Erythroblast (primary cell): ENCODE data around the gene SENP3.

Source experiments
- DNase-seq, 2 experiments: peaks; one replicate each; lab custom pipeline; 2025; lab: John Stamatoyannopoulos, UW
- GATA1 ChIP-seq: IDR thresholded peaks from 2 replicates; pipeline ENCODE4 v1.6.1; 2011; ENCODE audit warnings: low read depth, mild to moderate bottlenecking, control low read depth, low read length, moderate library complexity
- POLR2A ChIP-seq: IDR thresholded peaks from 2 replicates; pipeline ENCODE4 v1.6.1; 2011; ENCODE audit warnings: mild to moderate bottlenecking, low read length

SENP3 gene

DNA sequence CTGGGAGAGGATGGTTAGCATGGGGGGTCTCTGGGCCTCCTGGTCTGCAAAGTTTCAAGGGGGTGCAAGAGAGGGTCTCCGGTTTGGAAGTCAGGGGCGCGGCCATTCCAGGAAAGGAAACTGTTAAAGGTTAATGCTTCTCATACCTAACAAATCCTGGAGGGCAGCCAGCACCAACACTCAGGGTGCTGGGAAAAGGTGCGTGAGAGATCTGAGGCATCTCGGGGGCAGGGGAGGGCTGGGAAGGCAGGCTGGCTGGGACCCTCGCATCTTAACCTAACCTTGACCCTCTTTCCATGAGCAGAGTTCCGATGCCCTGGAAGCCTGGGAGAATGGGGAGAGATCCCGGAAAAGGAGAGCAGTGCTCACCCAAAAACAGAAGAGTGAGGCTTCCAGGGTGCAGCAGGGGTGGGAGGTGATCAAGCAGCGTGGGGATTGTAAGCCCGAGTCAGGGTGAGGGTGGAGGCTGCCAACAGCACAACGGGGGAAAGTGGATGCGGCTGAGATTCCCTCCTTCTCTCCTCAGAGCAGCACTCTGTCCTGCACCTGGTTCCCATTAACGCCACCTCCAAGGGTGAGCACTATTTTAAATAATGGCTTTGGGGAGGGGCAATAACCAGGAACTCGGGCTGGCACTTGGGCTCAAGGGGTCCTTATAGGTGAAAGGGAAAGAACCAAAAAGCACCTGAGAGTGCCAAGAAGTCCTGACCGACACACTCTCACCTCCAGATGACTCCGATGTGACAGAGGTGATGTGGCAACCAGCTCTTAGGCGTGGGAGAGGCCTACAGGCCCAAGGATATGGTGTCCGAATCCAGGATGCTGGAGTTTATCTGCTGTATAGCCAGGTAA lies 2.2 kb upstream of the SENP3 start:
- no peak for DNase-seq
- TF ChIP-seq POLR2A (no peak), GATA1 (no peak)

DNA sequence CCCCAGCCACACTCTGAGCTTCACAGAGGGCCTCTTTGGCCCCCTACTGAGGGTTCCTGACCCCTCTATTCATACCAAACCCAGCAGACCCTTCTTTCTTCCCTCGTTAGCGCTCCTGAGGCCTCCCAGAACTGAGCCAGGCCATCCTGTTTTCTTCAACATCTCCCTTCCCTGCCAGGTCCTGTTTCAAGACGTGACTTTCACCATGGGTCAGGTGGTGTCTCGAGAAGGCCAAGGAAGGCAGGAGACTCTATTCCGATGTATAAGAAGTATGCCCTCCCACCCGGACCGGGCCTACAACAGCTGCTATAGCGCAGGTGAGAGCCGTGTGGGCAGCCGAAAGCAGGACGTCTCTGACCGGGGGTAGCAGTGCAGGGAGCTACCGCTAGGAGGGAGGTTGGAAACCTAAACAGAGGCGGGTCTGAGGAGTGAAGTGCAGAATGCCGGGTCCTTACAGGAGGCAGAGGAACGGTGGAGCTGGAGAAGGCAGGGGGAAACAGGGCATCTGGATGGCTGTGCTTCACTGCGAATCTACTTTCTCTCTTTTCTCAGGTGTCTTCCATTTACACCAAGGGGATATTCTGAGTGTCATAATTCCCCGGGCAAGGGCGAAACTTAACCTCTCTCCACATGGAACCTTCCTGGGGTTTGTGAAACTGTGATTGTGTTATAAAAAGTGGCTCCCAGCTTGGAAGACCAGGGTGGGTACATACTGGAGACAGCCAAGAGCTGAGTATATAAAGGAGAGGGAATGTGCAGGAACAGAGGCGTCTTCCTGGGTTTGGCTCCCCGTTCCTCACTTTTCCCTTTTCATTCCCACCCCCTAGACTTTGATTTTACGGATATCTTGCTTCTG lies 1.3 kb upstream of the SENP3 start:
- peak; percentile 70 to 78 for DNase-seq
- no peak for TF ChIP-seq POLR2A

DNA sequence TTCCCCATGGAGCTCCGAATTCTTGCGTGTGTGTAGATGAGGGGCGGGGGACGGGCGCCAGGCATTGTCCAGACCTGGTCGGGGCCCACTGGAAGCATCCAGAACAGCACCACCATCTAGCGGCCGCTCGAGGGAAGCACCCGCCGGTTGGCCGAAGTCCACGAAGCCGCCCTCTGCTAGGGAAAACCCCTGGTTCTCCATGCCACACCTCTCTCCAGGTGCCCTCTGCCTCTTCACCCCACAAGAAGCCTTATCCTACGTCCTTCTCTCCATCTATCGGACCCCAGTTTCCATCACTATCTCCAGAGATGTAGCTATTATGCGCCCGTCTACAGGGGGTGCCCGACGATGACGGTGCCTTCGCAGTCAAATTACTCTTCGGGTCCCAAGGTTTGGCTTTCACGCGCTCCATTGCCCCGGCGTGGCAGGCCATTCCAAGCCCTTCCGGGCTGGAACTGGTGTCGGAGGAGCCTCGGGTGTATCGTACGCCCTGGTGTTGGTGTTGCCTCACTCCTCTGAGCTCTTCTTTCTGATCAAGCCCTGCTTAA lies 617 bp upstream of the SENP3 start:
- peak; percentile 86 to 90 for DNase-seq

DNA sequence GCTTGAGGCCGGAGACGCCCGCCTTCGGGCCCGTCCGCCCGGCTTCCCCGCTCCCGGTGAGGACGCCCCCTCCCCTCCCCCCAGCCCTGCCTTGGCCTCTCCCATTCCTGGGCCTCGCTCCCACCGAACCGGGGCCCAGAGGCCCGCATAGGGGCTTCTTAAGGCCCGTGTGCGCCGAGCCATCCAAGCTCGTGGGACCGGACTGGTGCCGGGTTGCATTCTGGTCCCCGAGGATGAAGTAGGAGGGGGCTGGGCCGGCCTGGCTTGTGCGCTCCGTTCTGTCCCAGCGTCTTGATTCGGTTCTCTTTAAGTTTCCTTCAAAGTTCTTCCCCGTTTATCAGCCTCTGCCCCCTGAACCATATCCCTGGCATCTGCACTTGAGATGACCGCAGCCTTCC lies 488 bp downstream of the SENP3 start:
- DNase-seq = peak; percentile 68 to 70
- TF ChIP-seq GATA1 (no peak), POLR2A (no peak)

More for the DNA sequence above, 617 bp upstream of the SENP3 start:
- no peak for TF ChIP-seq GATA1
- TF ChIP-seq POLR2A = no peak

DNA sequence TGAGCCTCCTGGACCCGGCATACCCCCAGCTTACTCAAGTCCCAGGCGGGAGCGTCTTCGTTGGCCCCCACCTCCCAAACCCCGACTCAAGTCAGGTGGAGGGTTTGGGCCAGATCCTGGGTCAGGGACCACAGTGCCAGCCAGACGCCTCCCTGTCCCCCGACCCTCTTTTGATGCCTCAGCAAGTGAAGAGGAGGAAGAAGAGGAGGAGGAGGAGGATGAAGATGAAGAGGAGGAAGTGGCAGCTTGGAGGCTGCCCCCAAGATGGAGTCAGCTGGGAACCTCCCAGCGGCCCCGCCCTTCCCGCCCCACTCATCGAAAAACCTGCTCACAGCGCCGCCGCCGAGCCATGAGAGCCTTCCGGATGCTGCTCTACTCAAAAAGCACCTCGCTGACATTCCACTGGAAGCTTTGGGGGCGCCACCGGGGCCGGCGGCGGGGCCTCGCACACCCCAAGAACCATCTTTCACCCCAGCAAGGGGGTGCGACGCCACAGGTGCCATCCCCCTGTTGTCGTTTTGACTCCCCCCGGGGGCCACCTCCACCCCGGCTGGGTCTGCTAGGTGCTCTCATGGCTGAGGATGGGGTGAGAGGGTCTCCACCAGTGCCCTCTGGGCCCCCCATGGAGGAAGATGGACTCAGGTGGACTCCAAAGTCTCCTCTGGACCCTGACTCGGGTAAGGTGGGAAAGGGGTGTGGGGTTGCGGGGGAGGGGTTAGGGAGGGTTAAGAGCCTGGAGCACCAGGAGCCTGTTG lies 1.6 kb downstream of the SENP3 start:
- TF ChIP-seq POLR2A = no peak
- no peak for TF ChIP-seq GATA1
- no peak for DNase-seq

DNA sequence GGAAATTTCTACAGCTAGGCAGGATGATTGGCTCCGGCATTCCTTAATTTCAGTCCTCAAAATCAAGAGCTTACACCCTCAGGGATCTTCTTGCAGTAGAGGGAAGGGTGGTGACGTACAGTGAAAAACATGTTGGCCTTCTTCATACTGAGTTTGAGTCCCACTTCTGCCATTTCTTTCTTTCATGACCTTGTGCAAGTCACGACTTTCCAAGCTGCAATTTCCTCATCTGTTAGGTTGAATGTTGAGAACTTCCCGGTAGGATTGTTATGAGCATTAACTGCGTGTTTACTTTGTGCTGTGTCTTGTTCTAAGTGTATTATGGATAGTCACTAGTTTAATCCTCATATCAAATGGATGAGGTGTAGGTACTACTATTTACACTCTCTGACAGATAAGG lies 7.9 kb downstream of the SENP3 start:
- no peak for DNase-seq
- TF ChIP-seq POLR2A = no peak
- TF ChIP-seq GATA1 = no peak

DNA sequence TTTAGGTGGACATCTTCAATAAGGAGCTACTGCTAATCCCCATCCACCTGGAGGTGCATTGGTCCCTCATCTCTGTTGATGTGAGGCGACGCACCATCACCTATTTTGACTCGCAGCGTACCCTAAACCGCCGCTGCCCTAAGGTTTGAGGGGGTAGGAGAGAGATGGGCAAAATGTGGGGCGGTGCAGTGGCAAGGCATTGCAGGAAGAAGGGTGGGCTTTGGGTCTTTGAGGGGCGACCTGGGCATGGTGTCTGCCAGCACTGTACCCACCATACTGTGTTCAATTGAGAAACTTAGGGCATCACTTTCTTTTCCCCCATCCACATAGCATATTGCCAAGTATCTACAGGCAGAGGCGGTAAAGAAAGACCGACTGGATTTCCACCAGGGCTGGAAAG lies 8.6 kb downstream of the SENP3 start:
- no peak for DNase-seq
- TF ChIP-seq GATA1 (no peak), POLR2A (no peak)

DNA sequence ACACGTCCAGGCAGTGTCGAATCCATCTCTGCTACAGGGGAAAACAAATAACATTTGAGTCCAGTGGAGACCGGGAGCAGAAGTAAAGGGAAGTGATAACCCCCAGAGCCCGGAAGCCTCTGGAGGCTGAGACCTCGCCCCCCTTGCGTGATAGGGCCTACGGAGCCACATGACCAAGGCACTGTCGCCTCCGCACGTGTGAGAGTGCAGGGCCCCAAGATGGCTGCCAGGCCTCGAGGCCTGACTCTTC lies 10.5 kb downstream of the SENP3 start:
- no peak for TF ChIP-seq GATA1
- TF ChIP-seq POLR2A = no peak
- no peak for DNase-seq

DNA sequence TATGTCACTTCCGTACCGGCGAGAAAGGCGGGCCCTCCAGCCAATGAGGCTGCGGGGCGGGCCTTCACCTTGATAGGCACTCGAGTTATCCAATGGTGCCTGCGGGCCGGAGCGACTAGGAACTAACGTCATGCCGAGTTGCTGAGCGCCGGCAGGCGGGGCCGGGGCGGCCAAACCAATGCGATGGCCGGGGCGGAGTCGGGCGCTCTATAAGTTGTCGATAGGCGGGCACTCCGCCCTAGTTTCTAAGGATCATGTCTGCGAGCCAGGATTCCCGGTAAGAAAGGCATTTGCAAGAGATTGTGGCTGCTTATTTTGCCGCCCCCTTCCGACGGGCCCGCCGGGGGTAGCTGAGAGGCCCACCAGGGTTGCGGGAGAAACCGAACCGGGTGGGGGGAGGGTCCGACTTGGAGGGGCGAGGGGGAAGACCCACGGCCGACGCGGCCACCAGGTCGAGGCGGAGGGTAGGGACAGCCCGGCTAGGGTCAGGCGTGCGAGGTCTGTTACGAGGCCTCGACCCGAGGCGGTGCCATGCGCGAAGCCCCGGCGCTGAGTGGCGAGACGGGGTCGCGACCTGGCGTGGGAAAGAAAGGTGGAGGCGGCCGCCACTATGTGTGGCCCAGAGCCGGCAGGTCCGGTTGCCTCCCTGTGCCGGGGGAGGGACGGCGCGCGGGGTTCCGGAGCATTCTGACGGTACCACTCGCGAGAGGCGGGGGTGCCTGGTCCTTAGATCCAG lies 11.0 kb downstream of the SENP3 start:
- peak; percentile 100 for DNase-seq

DNA sequence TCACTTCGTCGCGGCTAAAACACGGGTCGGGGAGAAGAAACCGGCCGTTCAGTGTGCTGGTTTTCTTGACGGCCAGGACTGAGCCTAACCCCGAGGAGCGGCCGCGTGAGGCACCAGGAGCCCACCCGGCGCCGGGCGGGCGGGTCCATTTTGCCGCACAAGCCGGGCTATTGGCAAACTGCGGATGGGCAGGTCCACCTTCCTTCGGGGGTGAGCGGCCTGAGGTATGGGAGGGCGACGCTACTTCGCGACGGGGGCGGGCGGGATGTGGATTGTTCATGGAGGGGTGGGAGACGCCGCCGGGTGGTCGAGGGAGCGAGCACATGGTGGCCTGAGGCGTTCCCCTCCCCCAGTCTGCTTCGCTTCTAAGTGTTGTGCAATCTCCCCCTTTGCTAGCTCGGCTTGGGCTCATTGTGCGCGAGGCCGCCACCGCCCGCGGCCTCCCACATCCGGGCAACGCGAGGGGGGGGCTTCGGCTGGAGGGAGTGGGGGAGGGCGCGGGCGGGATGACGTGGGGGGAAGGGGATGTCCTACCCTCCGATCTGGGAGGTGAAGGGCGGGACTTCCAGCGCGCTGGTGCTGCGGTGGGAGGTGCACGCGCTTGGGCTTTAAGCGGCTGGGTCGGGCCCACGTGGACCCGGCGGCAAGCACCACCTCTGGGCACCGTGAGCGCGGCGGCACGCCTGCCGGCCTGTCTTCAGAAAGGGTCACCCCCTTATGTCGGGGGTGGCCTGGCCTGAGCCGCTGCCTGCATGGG lies 11.8 kb downstream of the SENP3 start:
- no peak for TF ChIP-seq GATA1
- TF ChIP-seq POLR2A = no peak

More for the DNA sequence above, 11.0 kb downstream of the SENP3 start:
- TF ChIP-seq POLR2A (peak; percentile 99), GATA1 (no peak)

DNA sequence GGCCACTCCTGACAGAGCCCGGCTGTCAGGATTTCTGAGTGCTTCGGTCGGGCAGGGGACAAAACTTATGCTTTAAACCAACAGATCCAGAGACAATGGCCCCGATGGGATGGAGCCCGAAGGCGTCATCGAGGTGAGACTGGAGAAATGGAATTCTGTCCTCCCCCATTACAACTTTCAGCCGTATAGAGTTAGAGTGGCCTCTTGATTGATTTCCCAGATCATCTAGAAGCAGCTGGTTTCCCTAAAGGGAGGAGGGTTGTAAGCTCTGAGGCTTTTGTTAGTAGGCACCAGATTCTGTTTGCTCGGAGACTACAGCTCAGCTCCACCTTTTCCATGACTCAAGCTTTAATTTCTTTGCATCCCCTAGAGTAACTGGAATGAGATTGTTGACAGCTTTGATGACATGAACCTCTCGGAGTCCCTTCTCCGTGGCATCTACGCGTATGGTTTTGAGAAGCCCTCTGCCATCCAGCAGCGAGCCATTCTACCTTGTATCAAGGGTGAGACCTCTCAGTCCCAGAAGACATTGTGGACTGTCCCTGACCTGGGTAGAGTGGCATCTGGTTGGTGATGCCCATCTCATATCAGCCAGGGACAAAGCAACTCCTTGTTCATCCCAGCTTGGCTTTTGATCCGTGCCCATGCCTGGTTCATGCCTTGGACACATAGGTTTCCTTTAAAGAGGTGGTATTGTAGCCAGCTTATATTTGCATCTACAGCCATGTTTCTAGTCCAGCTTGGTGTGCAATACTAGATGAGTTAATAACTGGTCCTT lies 12.6 kb downstream of the SENP3 start:
- no peak for DNase-seq

More for the DNA sequence above, 11.8 kb downstream of the SENP3 start:
- peak; percentile 93 to 94 for DNase-seq

DNA sequence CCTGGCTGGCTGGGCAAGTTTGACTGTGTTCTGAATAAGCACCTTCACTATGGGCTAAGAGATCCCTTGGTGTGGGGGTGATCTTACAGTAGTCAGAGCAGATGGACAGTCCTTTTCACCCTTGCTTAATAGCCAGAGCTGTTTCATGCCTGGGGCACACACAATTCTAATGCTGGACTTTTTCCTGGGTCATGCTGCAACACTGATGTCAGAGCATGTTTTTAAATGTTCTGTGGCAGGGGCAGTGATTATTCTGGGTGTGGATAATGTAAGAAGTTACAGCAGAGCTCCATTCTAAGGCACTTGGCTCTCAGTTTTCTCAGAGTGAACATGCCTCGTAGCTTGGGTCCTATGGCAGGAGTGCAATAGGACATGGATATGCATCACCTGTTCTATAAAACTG lies 13.8 kb downstream of the SENP3 start:
- no peak for DNase-seq
- TF ChIP-seq GATA1 = no peak
- TF ChIP-seq POLR2A = no peak

More for the DNA sequence above, 12.6 kb downstream of the SENP3 start:
- no peak for TF ChIP-seq GATA1
